ENCODE data around the gene ZACN.
"Not testable (repeated sequence)": the region's sequence is repeated elsewhere in the genome, so short reads cannot be mapped to it uniquely, and the experiment has no call there.

ZACN gene

GRCh38 chr17:76076765-76077583 is 2.0 kb upstream of the ZACN start:
- 9 to 11% methylated on average over 67 to 72 of the region's 82 CpGs for WGBS, 2 experiments (ENCODE audit: insufficient coverage in 2 of 2)
- H3K27ac ChIP-seq (ENCODE audit: low read depth, low read length, severe bottlenecking) = no peak overlapping the region
- peaks cover 18% of the 10 kb centered on the region for H3K4me1 ChIP-seq (ENCODE audit: control insufficient read depth, insufficient read depth, low read length, poor library complexity, severe bottlenecking)
- H3K36me3 ChIP-seq (ENCODE audit: control insufficient read depth, insufficient read depth, low read length) = no peaks in the 10 kb centered on the region
- no peaks in the 10 kb centered on the region for H3K9me3 ChIP-seq (ENCODE audit: control insufficient read depth, low read length)
- H3K4me3 ChIP-seq (ENCODE audit: extremely low read depth, insufficient read depth, low read length, poor library complexity, severe bottlenecking) = no peak overlapping the region

- Histone ChIP-seq H3K4me3 (ENCODE audit: extremely low read depth, insufficient read depth, low read length, poor library complexity, severe bottlenecking) (no peak overlapping the region), H3K4me1 (ENCODE audit: control insufficient read depth, insufficient read depth, low read length, poor library complexity, severe bottlenecking) (peaks cover 18% of the 10 kb centered on the region)
- 45 to 49% methylated on average over 5 to 9 of the region's 12 CpGs for WGBS, 2 experiments (ENCODE audit: insufficient coverage in 2 of 2)
These were observed 1.3 kb upstream of the ZACN start for GRCh38 chr17:76077584-76078110.

GRCh38 chr17:76078370-76078769 is 612 bp upstream of the ZACN start:
- H3K9me3 ChIP-seq (ENCODE audit: control insufficient read depth, low read length); H3K4me3 ChIP-seq (ENCODE audit: extremely low read depth, insufficient read depth, low read length, poor library complexity, severe bottlenecking); H3K36me3 ChIP-seq (ENCODE audit: control insufficient read depth, insufficient read depth, low read length); H3K27ac ChIP-seq (ENCODE audit: low read depth, low read length, severe bottlenecking): not testable (repeated sequence)
- peaks cover 18% of the 10 kb centered on the region for H3K4me1 ChIP-seq (ENCODE audit: control insufficient read depth, insufficient read depth, low read length, poor library complexity, severe bottlenecking)
- WGBS, 2 experiments (ENCODE audit: insufficient coverage in 2 of 2) = 90 to 95% methylated on average over 5 of the region's 5 CpGs

More at GRCh38 chr17:76077584-76078110, 1.3 kb upstream of the ZACN start:
- Histone ChIP-seq H3K36me3 (ENCODE audit: control insufficient read depth, insufficient read depth, low read length) (peaks cover 2% of the 10 kb centered on the region), H3K9me3 (ENCODE audit: control insufficient read depth, low read length) (no peaks in the 10 kb centered on the region), H3K27ac (ENCODE audit: low read depth, low read length, severe bottlenecking) (no peak overlapping the region)

- 44 to 58% methylated on average over 2 to 6 of the region's 9 CpGs for WGBS, 2 experiments (ENCODE audit: insufficient coverage in 2 of 2)
- Histone ChIP-seq H3K9me3 (ENCODE audit: control insufficient read depth, low read length) (no peaks in the 10 kb centered on the region), H3K36me3 (ENCODE audit: control insufficient read depth, insufficient read depth, low read length) (peaks cover 21% of the 10 kb centered on the region), H3K27ac (ENCODE audit: low read depth, low read length, severe bottlenecking) (no peak overlapping the region), H3K4me1 (ENCODE audit: control insufficient read depth, insufficient read depth, low read length, poor library complexity, severe bottlenecking) (peaks cover 18% of the 10 kb centered on the region), H3K4me3 (ENCODE audit: extremely low read depth, insufficient read depth, low read length, poor library complexity, severe bottlenecking) (no peak overlapping the region)
These were observed 563 bp downstream of the ZACN start for GRCh38 chr17:76079535-76079955.

GRCh38 chr17:76079956-76080767 is 1.2 kb downstream of the ZACN start:
- no peaks in the 10 kb centered on the region for H3K9me3 ChIP-seq (ENCODE audit: control insufficient read depth, low read length)
- no peak overlapping the region for H3K4me3 ChIP-seq (ENCODE audit: extremely low read depth, insufficient read depth, low read length, poor library complexity, severe bottlenecking)
- peaks cover 18% of the 10 kb centered on the region for H3K4me1 ChIP-seq (ENCODE audit: control insufficient read depth, insufficient read depth, low read length, poor library complexity, severe bottlenecking)
- WGBS, 2 experiments (ENCODE audit: insufficient coverage in 2 of 2) = 11 to 20% methylated on average over 8 to 18 of the region's 23 CpGs
- no peak overlapping the region for H3K27ac ChIP-seq (ENCODE audit: low read depth, low read length, severe bottlenecking)
- H3K36me3 ChIP-seq (ENCODE audit: control insufficient read depth, insufficient read depth, low read length) = peaks cover 27% of the 10 kb centered on the region

- Histone ChIP-seq H3K4me3 (ENCODE audit: extremely low read depth, insufficient read depth, low read length, poor library complexity, severe bottlenecking) (no peak overlapping the region), H3K9me3 (ENCODE audit: control insufficient read depth, low read length) (no peaks in the 10 kb centered on the region), H3K36me3 (ENCODE audit: control insufficient read depth, insufficient read depth, low read length) (peaks cover 33% of the 10 kb centered on the region), H3K27ac (ENCODE audit: low read depth, low read length, severe bottlenecking) (no peak overlapping the region), H3K4me1 (ENCODE audit: control insufficient read depth, insufficient read depth, low read length, poor library complexity, severe bottlenecking) (peaks cover 14% of the 10 kb centered on the region)
- WGBS, 2 experiments (ENCODE audit: insufficient coverage in 2 of 2) = 48 to 58% methylated on average over 4 to 5 of the region's 6 CpGs
These were observed 1.8 kb downstream of the ZACN start for GRCh38 chr17:76080768-76081287.

- peaks cover 10% of the 10 kb centered on the region for H3K4me1 ChIP-seq (ENCODE audit: control insufficient read depth, insufficient read depth, low read length, poor library complexity, severe bottlenecking)
- no peak overlapping the region for H3K27ac ChIP-seq (ENCODE audit: low read depth, low read length, severe bottlenecking)
- no peak overlapping the region for H3K4me3 ChIP-seq (ENCODE audit: extremely low read depth, insufficient read depth, low read length, poor library complexity, severe bottlenecking)
- H3K36me3 ChIP-seq (ENCODE audit: control insufficient read depth, insufficient read depth, low read length) = peaks cover 41% of the 10 kb centered on the region
- H3K9me3 ChIP-seq (ENCODE audit: control insufficient read depth, low read length) = no peaks in the 10 kb centered on the region
- 90% methylated on average over 20 to 22 of the region's 27 CpGs for WGBS, 2 experiments (ENCODE audit: insufficient coverage in 2 of 2)
These were observed 2.6 kb downstream of the ZACN start for GRCh38 chr17:76081295-76082210.

- H3K4me3 ChIP-seq (ENCODE audit: extremely low read depth, insufficient read depth, low read length, poor library complexity, severe bottlenecking) = no peak overlapping the region
- no peak overlapping the region for H3K27ac ChIP-seq (ENCODE audit: low read depth, low read length, severe bottlenecking)
- peaks cover 7% of the 10 kb centered on the region for H3K4me1 ChIP-seq (ENCODE audit: control insufficient read depth, insufficient read depth, low read length, poor library complexity, severe bottlenecking)
- 96% methylated on average over 14 to 15 of the region's 20 CpGs for WGBS, 2 experiments (ENCODE audit: insufficient coverage in 2 of 2)
- H3K9me3 ChIP-seq (ENCODE audit: control insufficient read depth, low read length) = no peaks in the 10 kb centered on the region
- peaks cover 51% of the 10 kb centered on the region for H3K36me3 ChIP-seq (ENCODE audit: control insufficient read depth, insufficient read depth, low read length)
These were observed 3.6 kb downstream of the ZACN start for GRCh38 chr17:76082326-76083251.

- Histone ChIP-seq H3K36me3 (ENCODE audit: control insufficient read depth, insufficient read depth, low read length) (peaks cover 61% of the 10 kb centered on the region), H3K27ac (ENCODE audit: low read depth, low read length, severe bottlenecking) (no peak overlapping the region), H3K9me3 (ENCODE audit: control insufficient read depth, low read length) (no peaks in the 10 kb centered on the region), H3K4me3 (ENCODE audit: extremely low read depth, insufficient read depth, low read length, poor library complexity, severe bottlenecking) (no peak overlapping the region), H3K4me1 (ENCODE audit: control insufficient read depth, insufficient read depth, low read length, poor library complexity, severe bottlenecking) (peaks cover 7% of the 10 kb centered on the region)
- 95 to 96% methylated on average over 9 to 12 of the region's 15 CpGs for WGBS, 2 experiments (ENCODE audit: insufficient coverage in 2 of 2)
These were observed 4.7 kb downstream of the ZACN start for GRCh38 chr17:76083536-76084182.

All from mesodermal cell (in vitro differentiated cells).